ENCODE data around the gene SMTN.

The SMTN gene

GRCh38 chr22:31136711-31137110 is 55.6 kb downstream of the SMTN start:
- Histone ChIP-seq H3K36me3 (ENCODE audit: insufficient read depth, low read length) (peaks cover 44% of the 10 kb centered on the region), H3K27ac (ENCODE audit: low read depth, low read length) (no peak overlapping the region)

GRCh38 chr22:31137721-31138120 is 56.6 kb downstream of the SMTN start:
- peaks cover 8% of the 10 kb centered on the region for H3K4me1 ChIP-seq (ENCODE audit: insufficient read depth, low read length)
- H3K27ac ChIP-seq (ENCODE audit: low read depth, low read length): no peak overlapping the region
- H3K9me3 ChIP-seq (ENCODE audit: insufficient read depth, low read depth, low read length): no peaks in the 10 kb centered on the region
- no peaks in the 10 kb centered on the region for H3K27me3 ChIP-seq (ENCODE audit: insufficient read depth, low read length)
- no peak overlapping the region for H3K4me3 ChIP-seq (ENCODE audit: low read length)
- peaks cover 44% of the 10 kb centered on the region for H3K36me3 ChIP-seq (ENCODE audit: insufficient read depth, low read length)
- 82% methylated on average over 10 of the region's 10 CpGs for WGBS
- H3K9ac ChIP-seq (ENCODE audit: low read depth, low read length): no peak overlapping the region

More at GRCh38 chr22:31136711-31137110, 55.6 kb downstream of the SMTN start:
- 95% methylated on average over 16 of the region's 16 CpGs for WGBS
- Histone ChIP-seq H3K4me3 (ENCODE audit: low read length) (no peak overlapping the region), H3K27me3 (ENCODE audit: insufficient read depth, low read length) (no peaks in the 10 kb centered on the region), H3K9me3 (ENCODE audit: insufficient read depth, low read depth, low read length) (no peaks in the 10 kb centered on the region), H3K4me1 (ENCODE audit: insufficient read depth, low read length) (peaks cover 8% of the 10 kb centered on the region), H3K9ac (ENCODE audit: low read depth, low read length) (no peak overlapping the region)

GRCh38 chr22:31138126-31138525 is 57.0 kb downstream of the SMTN start:
- Histone ChIP-seq H3K4me1 (ENCODE audit: insufficient read depth, low read length) (peaks cover 8% of the 10 kb centered on the region), H3K27ac (ENCODE audit: low read depth, low read length) (no peak overlapping the region), H3K9ac (ENCODE audit: low read depth, low read length) (no peak overlapping the region), H3K9me3 (ENCODE audit: insufficient read depth, low read depth, low read length) (no peaks in the 10 kb centered on the region), H3K36me3 (ENCODE audit: insufficient read depth, low read length) (peaks cover 44% of the 10 kb centered on the region), H3K27me3 (ENCODE audit: insufficient read depth, low read length) (no peaks in the 10 kb centered on the region), H3K4me3 (ENCODE audit: low read length) (no peak overlapping the region)
- WGBS: 86% methylated on average over 10 of the region's 10 CpGs

GRCh38 chr22:31139066-31139465 is 57.9 kb downstream of the SMTN start:
- no peaks in the 10 kb centered on the region for H3K9me3 ChIP-seq (ENCODE audit: insufficient read depth, low read depth, low read length)
- peak overlapping the region; percentile 24; the same call in 1 of the 2 replicates for H3K9ac ChIP-seq (ENCODE audit: low read depth, low read length)
- H3K4me3 ChIP-seq (ENCODE audit: low read length): peak overlapping the region; percentile 58
- WGBS: 91% methylated on average over 3 of the region's 3 CpGs
- H3K4me1 ChIP-seq (ENCODE audit: insufficient read depth, low read length): peaks cover 8% of the 10 kb centered on the region
- H3K27me3 ChIP-seq (ENCODE audit: insufficient read depth, low read length): no peaks in the 10 kb centered on the region
- H3K27ac ChIP-seq (ENCODE audit: low read depth, low read length): no peak overlapping the region
- peaks cover 37% of the 10 kb centered on the region for H3K36me3 ChIP-seq (ENCODE audit: insufficient read depth, low read length)

- 28% methylated on average over 24 of the region's 24 CpGs for WGBS
- Histone ChIP-seq H3K36me3 (ENCODE audit: insufficient read depth, low read length) (peaks cover 27% of the 10 kb centered on the region), H3K27ac (ENCODE audit: low read depth, low read length) (peak within 1 kb of the TSS; percentile 44), H3K4me3 (ENCODE audit: low read length) (peak within 1 kb of the TSS; percentile 58), H3K9me3 (ENCODE audit: insufficient read depth, low read depth, low read length) (no peaks in the 10 kb centered on the region), H3K4me1 (ENCODE audit: insufficient read depth, low read length) (peaks cover 8% of the 10 kb centered on the region), H3K27me3 (ENCODE audit: insufficient read depth, low read length) (no peaks in the 10 kb centered on the region), H3K9ac (ENCODE audit: low read depth, low read length) (peak within 1 kb of the TSS; percentile 58)
Observed at GRCh38 chr22:31139866-31140716, 59.0 kb downstream of the SMTN start, which contains the start of gene PLA2G3. Gene PLA2G3, minus strand, starts transcription at chr22:31140508. Its CDS starts 154 bp downstream, at chr22:31140354.

- Histone ChIP-seq H3K9me3 (ENCODE audit: insufficient read depth, low read depth, low read length) (no peaks in the 10 kb centered on the region), H3K27me3 (ENCODE audit: insufficient read depth, low read length) (no peaks in the 10 kb centered on the region), H3K4me3 (ENCODE audit: low read length) (no peak overlapping the region), H3K9ac (ENCODE audit: low read depth, low read length) (peak overlapping the region; percentile 40; the same call in 1 of the 2 replicates), H3K27ac (ENCODE audit: low read depth, low read length) (peak overlapping the region; percentile 44; the same call in 1 of the 2 replicates), H3K36me3 (ENCODE audit: insufficient read depth, low read length) (peaks cover 21% of the 10 kb centered on the region), H3K4me1 (ENCODE audit: insufficient read depth, low read length) (peaks cover 8% of the 10 kb centered on the region)
- WGBS: 87% methylated on average over 5 of the region's 5 CpGs
Observed at GRCh38 chr22:31140746-31141145, 59.6 kb downstream of the SMTN start.

- Histone ChIP-seq H3K4me1 (ENCODE audit: insufficient read depth, low read length) (peaks cover 8% of the 10 kb centered on the region), H3K27ac (ENCODE audit: low read depth, low read length) (no peak overlapping the region), H3K9ac (ENCODE audit: low read depth, low read length) (no peak overlapping the region), H3K4me3 (ENCODE audit: low read length) (no peak overlapping the region), H3K27me3 (ENCODE audit: insufficient read depth, low read length) (no peaks in the 10 kb centered on the region), H3K36me3 (ENCODE audit: insufficient read depth, low read length) (peaks cover 13% of the 10 kb centered on the region; the same call in 1 of the 2 replicates), H3K9me3 (ENCODE audit: insufficient read depth, low read depth, low read length) (peaks cover 2% of the 10 kb centered on the region; the same call in 1 of the 2 replicates)
- WGBS: 91% methylated on average over 2 of the region's 2 CpGs
Observed at GRCh38 chr22:31141551-31141950, 60.4 kb downstream of the SMTN start.

GRCh38 chr22:31142285-31142684 is 61.2 kb downstream of the SMTN start:
- H3K9me3 ChIP-seq (ENCODE audit: insufficient read depth, low read depth, low read length): peaks cover 9% of the 10 kb centered on the region; the same call in 1 of the 2 replicates
- WGBS: 95% methylated on average over 4 of the region's 4 CpGs
- H3K9ac ChIP-seq (ENCODE audit: low read depth, low read length): no peak overlapping the region
- no peak overlapping the region for H3K27ac ChIP-seq (ENCODE audit: low read depth, low read length)
- H3K4me1 ChIP-seq (ENCODE audit: insufficient read depth, low read length): peaks cover 8% of the 10 kb centered on the region
- no peak overlapping the region for H3K4me3 ChIP-seq (ENCODE audit: low read length)
- H3K36me3 ChIP-seq (ENCODE audit: insufficient read depth, low read length): peaks cover 8% of the 10 kb centered on the region; the same call in 1 of the 2 replicates
- no peaks in the 10 kb centered on the region for H3K27me3 ChIP-seq (ENCODE audit: insufficient read depth, low read length)

- Histone ChIP-seq H3K27ac (ENCODE audit: low read depth, low read length) (no peak overlapping the region), H3K27me3 (ENCODE audit: insufficient read depth, low read length) (no peaks in the 10 kb centered on the region)
- WGBS: 90% methylated on average over 3 of the region's 3 CpGs
Observed at GRCh38 chr22:31143038-31143437, 61.9 kb downstream of the SMTN start.

GRCh38 chr22:31143537-31143936 is 62.4 kb downstream of the SMTN start:
- Histone ChIP-seq H3K9ac (ENCODE audit: low read depth, low read length) (no peak overlapping the region), H3K9me3 (ENCODE audit: insufficient read depth, low read depth, low read length) (peaks cover 15% of the 10 kb centered on the region; the same call in 1 of the 2 replicates), H3K27ac (ENCODE audit: low read depth, low read length) (no peak overlapping the region), H3K36me3 (ENCODE audit: insufficient read depth, low read length) (no peaks in the 10 kb centered on the region), H3K4me3 (ENCODE audit: low read length) (no peak overlapping the region), H3K27me3 (ENCODE audit: insufficient read depth, low read length) (no peaks in the 10 kb centered on the region), H3K4me1 (ENCODE audit: insufficient read depth, low read length) (peaks cover 8% of the 10 kb centered on the region)
- 91% methylated on average over 3 of the region's 3 CpGs for WGBS

More at GRCh38 chr22:31143038-31143437, 61.9 kb downstream of the SMTN start:
- H3K4me3 ChIP-seq (ENCODE audit: low read length): no peak overlapping the region
- H3K4me1 ChIP-seq (ENCODE audit: insufficient read depth, low read length): peaks cover 8% of the 10 kb centered on the region
- no peak overlapping the region for H3K9ac ChIP-seq (ENCODE audit: low read depth, low read length)
- H3K36me3 ChIP-seq (ENCODE audit: insufficient read depth, low read length): 0 out of 2 replicates have a peak, but pooled peaks cover 1% of the 10 kb centered on the region
- H3K9me3 ChIP-seq (ENCODE audit: insufficient read depth, low read depth, low read length): peaks cover 15% of the 10 kb centered on the region; the same call in 1 of the 2 replicates

- H3K36me3 ChIP-seq (ENCODE audit: insufficient read depth, low read length): no peaks in the 10 kb centered on the region
- peaks cover 8% of the 10 kb centered on the region for H3K4me1 ChIP-seq (ENCODE audit: insufficient read depth, low read length)
- H3K27me3 ChIP-seq (ENCODE audit: insufficient read depth, low read length): no peaks in the 10 kb centered on the region
- H3K27ac ChIP-seq (ENCODE audit: low read depth, low read length): no peak overlapping the region
- H3K9ac ChIP-seq (ENCODE audit: low read depth, low read length): no peak overlapping the region
- no peak overlapping the region for H3K4me3 ChIP-seq (ENCODE audit: low read length)
- H3K9me3 ChIP-seq (ENCODE audit: insufficient read depth, low read depth, low read length): peaks cover 15% of the 10 kb centered on the region; the same call in 1 of the 2 replicates
Observed at GRCh38 chr22:31144223-31144622, 63.1 kb downstream of the SMTN start.

All from HUES64 (cell line).